ENCODE measurements around the gene C11orf52. TPM values are rescaled to one million over a fixed set of nuclear protein-coding genes. Genes with fewer than 3 reads are reported as not detected.
A peak's percentile ranks its signal among the peaks of the same experiment; 100 is the strongest.

C11orf52 gene
- total and polyA plus RNA-seq, 2 of the 8 experiments (the other 6 are each of a cell fraction or from before 2014, with no cell fraction given): 1.7 to 2.7 TPM

DNA sequence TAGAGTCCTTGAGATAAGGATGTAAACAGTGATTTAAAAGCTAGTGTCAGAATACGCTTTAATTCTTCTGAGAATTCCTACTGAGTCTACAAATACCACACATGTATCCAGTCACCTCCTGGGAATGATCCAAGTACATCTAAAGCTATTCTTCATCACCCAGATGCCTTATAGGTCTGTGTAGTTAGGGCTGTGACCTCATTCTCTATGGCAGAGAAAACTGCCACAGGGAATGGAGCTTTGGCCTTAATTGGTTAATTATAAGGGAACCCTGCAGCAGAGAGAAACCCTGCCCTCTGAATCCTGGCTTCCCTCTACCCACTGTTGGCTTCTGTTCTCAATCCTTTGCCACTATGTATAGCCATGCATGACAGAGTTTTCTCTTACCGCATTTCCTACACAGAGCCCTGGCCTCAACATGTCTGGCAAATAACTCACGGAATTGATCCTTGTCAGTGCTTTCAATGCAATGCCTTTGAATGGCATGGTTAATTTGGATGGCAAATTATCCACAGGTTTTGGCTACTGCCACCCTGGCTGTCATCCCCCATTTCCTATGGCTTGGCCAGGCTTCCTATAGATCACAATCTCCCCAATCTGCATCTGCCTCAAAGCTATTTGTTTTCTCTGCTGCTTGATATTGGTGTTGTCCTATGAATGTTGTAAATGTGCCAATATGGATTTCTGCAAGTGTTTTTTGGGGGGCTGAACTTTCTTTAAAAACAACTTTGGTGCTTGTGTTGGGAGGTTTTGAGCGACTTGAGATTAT, 21.3 kb downstream of the C11orf52 start:
- Histone ChIP-seq H3K27ac (ENCODE audit: low read depth, low read length) (no peak overlapping the region), H3K36me3 (ENCODE audit: control insufficient read depth in 2 of 4, insufficient read depth in 4 of 4, low read length in 3 of 4) (peaks cover 0 to 3% (median 0%) of the 10 kb centered on the region in 4 experiments; a peak in 1 of 8 replicates), H3K9ac (replicated peaks in 1 of 4; ENCODE audit: extremely low read depth in 1 of 4, low read depth in 3 of 4, low read length in 3 of 4) (no peak overlapping the region), H3K23ac (ENCODE audit: insufficient read length) (no peak overlapping the region), H3K23me2 (ENCODE audit: low read depth, low read length) (peaks cover 10% of the 10 kb centered on the region), H2BK120ac (replicated peaks; ENCODE audit: low read depth, low read length) (no peak overlapping the region), H3K14ac (ENCODE audit: insufficient read length) (no peak overlapping the region), H3K56ac (replicated peaks; ENCODE audit: insufficient read length, low read depth, low read length) (no peak overlapping the region), H3K27me3 (replicated peaks in 1 of 4; ENCODE audit: control insufficient read depth in 3 of 4, extremely low read depth in 1 of 4, insufficient read depth in 3 of 4, low read length in 3 of 4) (no peaks in the 10 kb centered on the region), H3K79me1 (ENCODE audit: low read depth, low read length) (no peaks in the 10 kb centered on the region), H3K79me2 (ENCODE audit: control insufficient read depth in 1 of 2, insufficient read depth in 2 of 2, low read length in 2 of 2) (peaks cover 0 to 5% of the 10 kb centered on the region in 2 experiments; a peak in 2 of 4 replicates), H2BK20ac (ENCODE audit: low read length) (no peak overlapping the region), H3K4me2 (ENCODE audit: insufficient read depth in 1 of 2, low read depth in 2 of 2, low read length in 2 of 2) (no peak overlapping the region), H2AK5ac (ENCODE audit: low read depth, low read length) (no peak overlapping the region), H4K20me1 (replicated peaks in 1 of 2; ENCODE audit: control insufficient read depth in 1 of 2, insufficient read depth in 2 of 2, low read length in 2 of 2) (no peaks in the 10 kb centered on the region), H4K5ac (ENCODE audit: insufficient read length, low read depth, low read length) (no peak overlapping the region), H3K4me1 (replicated peaks in 1 of 4; ENCODE audit: control insufficient read depth in 3 of 4, insufficient read depth in 4 of 4, low read length in 3 of 4) (peaks cover 12 to 22% (median 13%) of the 10 kb centered on the region in 4 experiments), H2BK5ac (ENCODE audit: low read depth, low read length) (no peak overlapping the region), H3K9me3 (ENCODE audit: insufficient read depth in 2 of 2, low read depth in 1 of 2, low read length in 1 of 2) (no peaks in the 10 kb centered on the region), H4K8ac (ENCODE audit: extremely low read depth, insufficient read depth, low read length) (no peak overlapping the region), H3K4me3 (ENCODE audit: extremely low read depth in 1 of 4, insufficient read depth in 2 of 4, low read depth in 3 of 4, low read length in 4 of 4) (no peak overlapping the region), H4K91ac (replicated peaks; ENCODE audit: insufficient read length, low read length) (no peak overlapping the region), H3K18ac (ENCODE audit: extremely low read depth, low read length) (no peak overlapping the region), H2BK15ac (ENCODE audit: low read length) (no peak overlapping the region), H2BK12ac (ENCODE audit: low read depth, low read length) (no peak overlapping the region), H3K4ac (replicated peaks; ENCODE audit: insufficient read length, low read depth, low read length) (peak overlapping the region; percentile 8), H2AFZ (ENCODE audit: low read length) (no peak overlapping the region)
- DNase-seq (ENCODE audit: low read depth in 1 of 2, low spot score in 2 of 2) (no peak), FAIRE-seq (no peak)
- ChIA-PET POLR2A (ENCODE audit: partially characterized antibody) (no interaction called here), CTCF (ENCODE audit: partially characterized antibody) (interaction anchor here (0.7 to 25.5 kb wide), 8 partner anchors 10 to 215 kb away, joined by 3 to 565 read pairs (median 3); no protein-coding TSS in a partner anchor)
- WGBS, 2 experiments (ENCODE audit: extremely low coverage in 1 of 2, insufficient coverage in 1 of 2, insufficient read length in 1 of 2, insufficient replicate concordance in 2 of 2, low coverage in 1 of 2, low lambda C conversion rate in 2 of 2, missing lambda C conversion rate in 1 of 2): 95% methylated on average over 4 of the region's 4 CpGs; no CpG with 5 or more reads in 1 of the 2 experiments
- TF ChIP-seq SIRT6 (IDR thresholded peaks at IDR 0.05; ENCODE audit: low read length): no peak
- no peak for TF ChIP-seq CBX5 (IDR thresholded peaks at IDR 0.05; ENCODE audit: low read depth, low read length)
- TF ChIP-seq EZH2 (IDR thresholded peaks at IDR 0.05; ENCODE audit: low read depth, low read length, severe bottlenecking): no peak
